Activated CD4-positive, CD25-positive, alpha-beta regulatory T cell treated with anti-CD3 and anti-CD28 coated beads, Interleukin-2, amount 50 U/mL, for 72 hours (primary cell): ENCODE data around the gene HBQ1.
"Not testable (repeated sequence)": the region's sequence is repeated elsewhere in the genome, so short reads cannot be mapped to it uniquely, and the experiment has no call there.

Experiments
- DNase-seq: peaks from one replicate; pipeline ENCODE4 v3.0.0; 2021

Gene HBQ1

GRCh38 chr16:162271-162991 is 17.8 kb upstream of the HBQ1 start:
- no peak for DNase-seq

GRCh38 chr16:163139-163538 is 17.1 kb upstream of the HBQ1 start:
- DNase-seq, result not testable (repeated sequence)

GRCh38 chr16:163696-164095 is 16.6 kb upstream of the HBQ1 start:
- not testable (repeated sequence) for DNase-seq

DNA sequence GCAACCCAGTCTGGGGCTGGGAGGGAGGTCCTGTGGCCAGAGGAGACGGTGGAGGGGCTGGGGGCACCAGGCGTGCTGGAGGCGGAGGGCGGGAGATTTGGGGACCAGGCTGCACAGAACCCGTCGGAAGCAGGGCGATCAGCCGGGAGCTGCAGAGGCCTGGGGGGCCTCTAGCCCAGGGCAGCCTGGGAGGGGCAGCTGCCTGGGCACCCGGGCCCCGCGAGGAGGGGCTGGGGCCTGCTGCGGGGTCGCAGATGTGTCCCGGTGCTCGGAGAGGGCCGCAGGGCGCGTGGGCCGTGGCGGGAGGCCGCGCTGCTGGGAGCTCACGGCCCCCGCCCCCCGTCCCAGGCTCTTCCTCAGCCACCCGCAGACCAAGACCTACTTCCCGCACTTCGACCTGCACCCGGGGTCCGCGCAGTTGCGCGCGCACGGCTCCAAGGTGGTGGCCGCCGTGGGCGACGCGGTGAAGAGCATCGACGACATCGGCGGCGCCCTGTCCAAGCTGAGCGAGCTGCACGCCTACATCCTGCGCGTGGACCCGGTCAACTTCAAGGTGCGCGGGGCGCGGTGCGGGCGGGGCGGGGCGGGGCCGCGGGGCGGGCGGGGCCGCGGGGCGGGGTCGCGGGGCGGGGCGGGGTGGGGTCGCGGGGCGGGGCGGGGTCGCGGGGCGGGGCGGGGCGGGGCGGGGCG is 16.0 kb upstream of the HBQ1 start:
- not testable (repeated sequence) for DNase-seq

GRCh38 chr16:164827-165538 is 15.3 kb upstream of the HBQ1 start:
- DNase-seq, result no peak

GRCh38 chr16:165539-166374 is 14.5 kb upstream of the HBQ1 start, which contains the start of gene HBM:
Gene HBM, plus strand, starts transcription at chr16:165978. Its CDS starts 20 bp downstream, at chr16:165998.
- DNase-seq, result no peak

GRCh38 chr16:166375-167121 is 13.7 kb upstream of the HBQ1 start:
- DNase-seq, result no peak

DNA sequence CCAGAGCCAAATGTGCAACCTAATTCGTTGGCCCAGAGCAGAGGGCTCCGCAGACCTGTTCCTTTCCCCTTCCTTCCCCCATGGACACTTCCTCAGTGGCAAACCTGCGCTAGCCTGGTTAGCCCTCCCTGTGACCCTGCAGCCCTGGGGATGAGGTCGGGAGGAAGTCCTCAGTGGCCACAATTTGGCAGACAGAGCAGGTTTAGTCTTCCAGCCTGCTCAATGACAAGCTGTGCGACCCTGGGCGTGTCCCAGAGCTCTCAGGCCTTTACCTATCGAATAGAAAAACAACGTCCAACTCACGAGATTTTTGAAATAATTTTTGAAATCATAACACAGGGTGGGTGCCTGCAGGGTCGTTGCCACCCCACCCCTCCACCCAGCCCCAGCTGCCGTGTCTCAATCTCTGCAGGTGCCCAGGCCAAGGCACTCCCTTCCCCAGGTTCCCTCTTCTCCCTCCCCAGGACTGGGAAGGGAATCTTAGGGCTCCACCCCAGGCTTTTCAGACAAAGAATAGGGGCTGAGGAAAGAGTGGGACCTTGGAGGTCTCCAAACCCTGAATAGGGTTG is 13.1 kb upstream of the HBQ1 start:
- DNase-seq, result no peak

GRCh38 chr16:168424-168823 is 11.8 kb upstream of the HBQ1 start:
- no peak for DNase-seq

- no peak for DNase-seq
These were observed 11.2 kb upstream of the HBQ1 start for GRCh38 chr16:169014-169413.

DNA sequence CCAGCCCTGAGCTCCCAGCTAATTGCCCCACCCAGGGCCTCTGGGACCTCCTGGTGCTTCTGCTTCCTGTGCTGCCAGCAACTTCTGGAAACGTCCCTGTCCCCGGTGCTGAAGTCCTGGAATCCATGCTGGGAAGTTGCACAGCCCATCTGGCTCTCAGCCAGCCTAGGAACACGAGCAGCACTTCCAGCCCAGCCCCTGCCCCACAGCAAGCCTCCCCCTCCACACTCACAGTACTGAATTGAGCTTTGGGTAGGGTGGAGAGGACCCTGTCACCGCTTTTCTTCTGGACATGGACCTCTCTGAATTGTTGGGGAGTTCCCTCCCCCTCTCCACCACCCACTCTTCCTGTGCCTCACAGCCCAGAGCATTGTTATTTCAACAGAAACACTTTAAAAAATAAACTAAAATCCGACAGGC is 10.2 kb upstream of the HBQ1 start:
- DNase-seq, result not testable (repeated sequence)

DNA sequence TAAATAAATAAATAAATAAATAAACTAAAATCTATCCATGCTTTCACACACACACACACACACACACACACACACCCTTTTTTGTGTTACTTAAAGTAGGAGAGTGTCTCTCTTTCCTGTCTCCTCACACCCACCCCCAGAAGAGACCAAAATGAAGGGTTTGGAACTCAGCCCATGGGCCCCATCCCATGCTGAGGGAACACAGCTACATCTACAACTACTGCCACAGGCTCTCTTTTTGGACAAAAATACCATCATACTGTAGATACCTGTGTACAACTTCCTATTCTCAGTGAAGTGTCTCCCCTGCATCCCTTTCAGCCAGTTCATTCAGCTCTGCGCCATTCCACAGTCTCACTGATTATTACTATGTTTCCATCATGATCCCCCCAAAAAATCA is 9.5 kb upstream of the HBQ1 start:
- DNase-seq, result no peak

DNA sequence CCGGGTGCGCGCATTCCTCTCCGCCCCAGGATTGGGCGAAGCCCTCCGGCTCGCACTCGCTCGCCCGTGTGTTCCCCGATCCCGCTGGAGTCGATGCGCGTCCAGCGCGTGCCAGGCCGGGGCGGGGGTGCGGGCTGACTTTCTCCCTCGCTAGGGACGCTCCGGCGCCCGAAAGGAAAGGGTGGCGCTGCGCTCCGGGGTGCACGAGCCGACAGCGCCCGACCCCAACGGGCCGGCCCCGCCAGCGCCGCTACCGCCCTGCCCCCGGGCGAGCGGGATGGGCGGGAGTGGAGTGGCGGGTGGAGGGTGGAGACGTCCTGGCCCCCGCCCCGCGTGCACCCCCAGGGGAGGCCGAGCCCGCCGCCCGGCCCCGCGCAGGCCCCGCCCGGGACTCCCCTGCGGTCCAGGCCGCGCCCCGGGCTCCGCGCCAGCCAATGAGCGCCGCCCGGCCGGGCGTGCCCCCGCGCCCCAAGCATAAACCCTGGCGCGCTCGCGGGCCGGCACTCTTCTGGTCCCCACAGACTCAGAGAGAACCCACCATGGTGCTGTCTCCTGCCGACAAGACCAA is 7.8 kb upstream of the HBQ1 start, which contains the start of gene HBA2:
Gene HBA2 (plus strand): TSS at position 503 of the 568 bp plus-strand sequence. CDS start 37 bp downstream, at position 540.
- DNase-seq, result not testable (repeated sequence)

GRCh38 chr16:173211-173854 is 6.9 kb upstream of the HBQ1 start:
- not testable (repeated sequence) for DNase-seq

DNA sequence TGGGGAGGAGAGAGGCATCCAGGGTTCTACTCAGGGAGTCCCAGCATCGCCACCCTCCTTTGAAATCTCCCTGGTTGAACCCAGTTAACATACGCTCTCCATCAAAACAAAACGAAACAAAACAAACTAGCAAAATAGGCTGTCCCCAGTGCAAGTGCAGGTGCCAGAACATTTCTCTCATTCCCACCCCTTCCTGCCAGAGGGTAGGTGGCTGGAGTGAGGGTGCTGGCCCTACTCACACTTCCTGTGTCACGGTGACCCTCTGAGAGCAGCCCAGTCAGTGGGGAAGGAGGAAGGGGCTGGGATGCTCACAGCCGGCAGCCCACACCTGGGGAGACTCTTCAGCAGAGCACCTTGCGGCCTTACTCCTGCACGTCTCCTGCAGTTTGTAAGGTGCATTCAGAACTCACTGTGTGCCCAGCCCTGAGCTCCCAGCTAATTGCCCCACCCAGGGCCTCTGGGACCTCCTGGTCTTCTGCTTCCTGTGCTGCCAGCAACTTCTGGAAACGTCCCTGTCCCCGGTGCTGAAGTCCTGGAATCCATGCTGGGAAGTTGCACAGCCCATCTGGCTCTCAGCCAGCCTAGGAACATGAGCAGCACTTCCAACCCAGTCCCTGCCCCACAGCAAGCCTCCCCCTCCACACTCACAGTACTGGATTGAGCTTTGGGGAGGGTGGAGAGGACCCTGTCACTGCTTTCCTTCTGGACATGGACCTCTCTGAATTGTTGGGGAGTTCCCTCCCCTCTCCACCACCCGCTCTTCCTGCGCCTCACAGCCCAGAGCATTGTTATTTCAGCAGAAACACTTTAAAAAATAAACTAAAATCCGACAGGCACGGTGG is 6.1 kb upstream of the HBQ1 start:
- not testable (repeated sequence) for DNase-seq

GRCh38 chr16:175011-175949 is 5.0 kb upstream of the HBQ1 start:
- no peak for DNase-seq

DNA sequence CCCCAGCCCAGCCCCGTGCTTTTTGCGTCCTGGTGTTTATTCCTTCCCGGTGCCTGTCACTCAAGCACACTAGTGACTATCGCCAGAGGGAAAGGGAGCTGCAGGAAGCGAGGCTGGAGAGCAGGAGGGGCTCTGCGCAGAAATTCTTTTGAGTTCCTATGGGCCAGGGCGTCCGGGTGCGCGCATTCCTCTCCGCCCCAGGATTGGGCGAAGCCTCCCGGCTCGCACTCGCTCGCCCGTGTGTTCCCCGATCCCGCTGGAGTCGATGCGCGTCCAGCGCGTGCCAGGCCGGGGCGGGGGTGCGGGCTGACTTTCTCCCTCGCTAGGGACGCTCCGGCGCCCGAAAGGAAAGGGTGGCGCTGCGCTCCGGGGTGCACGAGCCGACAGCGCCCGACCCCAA is 4.3 kb upstream of the HBQ1 start:
- not testable (repeated sequence) for DNase-seq
